Immature natural killer cell (primary cell): ENCODE results near the gene IMPG1. TPM values are rescaled to one million over a fixed set of nuclear protein-coding genes. Genes with fewer than 3 reads are reported as not detected.

Source experiments
- DNase-seq, 3 donors: peaks; one replicate each; pipeline ENCODE4 v3.0.0; 2022; ENCODE audit warnings: mixed read lengths in 1 of 3
- H3K27ac Mint-ChIP-seq, 6 donors: one replicate each; pipeline ENCODE4 v1.8.0; 2020; ENCODE audit warnings: mixed read lengths in 6 of 6, mild to moderate bottlenecking in 5 of 6, inconsistent platforms in 4 of 6, moderate library complexity in 3 of 6
- H3K27me3 Mint-ChIP-seq, 3 donors: one replicate each; pipeline ENCODE4 v1.8.0; 2020 to 2021; ENCODE audit warnings: low read depth in 3 of 3, mild to moderate bottlenecking in 3 of 3, mixed read lengths in 3 of 3, moderate library complexity in 3 of 3, inconsistent platforms in 1 of 3
- H3K36me3 Mint-ChIP-seq, 3 donors: one replicate each; pipeline ENCODE4 v1.8.0; 2020; ENCODE audit warnings: mixed read lengths in 3 of 3, inconsistent platforms in 2 of 3, mild to moderate bottlenecking in 2 of 3
- H3K4me1 Mint-ChIP-seq, 2 donors: one replicate each; pipeline ENCODE4 v1.8.0; 2020; ENCODE audit warnings: inconsistent platforms in 2 of 2, mild to moderate bottlenecking in 2 of 2, mixed read lengths in 2 of 2, moderate library complexity in 1 of 2
- H3K4me3 Mint-ChIP-seq, 5 donors: one replicate each; pipeline ENCODE4 v1.8.0; 2020; ENCODE audit warnings: mild to moderate bottlenecking in 5 of 5, mixed read lengths in 5 of 5, inconsistent platforms in 3 of 5, moderate library complexity in 3 of 5
- H3K9me3 Mint-ChIP-seq, 6 donors: one replicate each; pipeline ENCODE4 v1.8.0; 2020; ENCODE audit warnings: mild to moderate bottlenecking in 6 of 6, mixed read lengths in 6 of 6, inconsistent platforms in 4 of 6, moderate library complexity in 3 of 6
- polyA plus RNA-seq, 3 donors: library from polyadenylated mRNA; unstranded; fragments of 300-500 nt; fragmentation: Illumina TruSeq; gene quantifications; one replicate each; pipeline ENCODE4 v1.2.3, GENCODE V29; 2021

IMPG1 gene
- polyA plus RNA-seq, 3 donors from 2014 or later = not detected

GRCh38 chr6:75997696-75998095 is 74.8 kb downstream of the IMPG1 start:
- no peak overlapping the region for H3K4me3 Mint-ChIP-seq
- H3K36me3 Mint-ChIP-seq = no peaks in the 10 kb centered on the region
- DNase-seq = no peak
- peaks cover 0 to 11% (median 6%) of the 10 kb centered on the region in 6 donors for H3K9me3 Mint-ChIP-seq
- H3K4me1 Mint-ChIP-seq = no peaks in the 10 kb centered on the region
- no peak overlapping the region for H3K27ac Mint-ChIP-seq
- H3K27me3 Mint-ChIP-seq = peaks cover 0 to 5% (median 2%) of the 10 kb centered on the region in 3 donors

- Mint-ChIP-seq H3K36me3 (no peaks in the 10 kb centered on the region), H3K9me3 (peaks cover 2 to 20% (median 7%) of the 10 kb centered on the region in 6 donors), H3K4me3 (no peak overlapping the region), H3K27me3 (peaks cover 0 to 7% (median 2%) of the 10 kb centered on the region in 3 donors), H3K27ac (no peak overlapping the region), H3K4me1 (no peaks in the 10 kb centered on the region)
- DNase-seq = no peak
Observed at GRCh38 chr6:75993236-75994162, 79.0 kb downstream of the IMPG1 start.

- no peak for DNase-seq
- H3K9me3 Mint-ChIP-seq = peaks cover 5 to 20% (median 7%) of the 10 kb centered on the region in 6 donors
- no peaks in the 10 kb centered on the region for H3K36me3 Mint-ChIP-seq
- H3K27ac Mint-ChIP-seq = no peak overlapping the region
- H3K4me1 Mint-ChIP-seq = no peaks in the 10 kb centered on the region
- H3K4me3 Mint-ChIP-seq = no peak overlapping the region
- peaks cover 0 to 7% (median 2%) of the 10 kb centered on the region in 3 donors for H3K27me3 Mint-ChIP-seq
Observed at GRCh38 chr6:75991941-75992340, 80.5 kb downstream of the IMPG1 start.

- Mint-ChIP-seq H3K4me1 (no peaks in the 10 kb centered on the region), H3K36me3 (no peaks in the 10 kb centered on the region), H3K27me3 (peaks cover 0 to 2% (median 0%) of the 10 kb centered on the region in 3 donors), H3K4me3 (no peak overlapping the region), H3K27ac (no peak overlapping the region), H3K9me3 (peaks cover 0 to 18% (median 6%) of the 10 kb centered on the region in 6 donors)
- DNase-seq = no peak
Observed at GRCh38 chr6:75986935-75987334, 85.5 kb downstream of the IMPG1 start.

GRCh38 chr6:75975904-75976303 is 96.6 kb downstream of the IMPG1 start:
- Mint-ChIP-seq H3K27ac (no peak overlapping the region), H3K27me3 (no peaks in the 10 kb centered on the region), H3K36me3 (no peaks in the 10 kb centered on the region), H3K4me3 (no peak overlapping the region), H3K4me1 (no peaks in the 10 kb centered on the region), H3K9me3 (peaks cover 0 to 9% (median 0%) of the 10 kb centered on the region in 6 donors)
- DNase-seq = no peak

- Mint-ChIP-seq H3K27me3 (peaks cover 0 to 2% (median 0%) of the 10 kb centered on the region in 3 donors), H3K4me1 (no peaks in the 10 kb centered on the region), H3K36me3 (no peaks in the 10 kb centered on the region)
Observed at GRCh38 chr6:75970093-75970492, 102.4 kb downstream of the IMPG1 start.

GRCh38 chr6:75968143-75968542 is 104.3 kb downstream of the IMPG1 start:
- Mint-ChIP-seq H3K9me3 (peaks cover 0 to 8% (median 2%) of the 10 kb centered on the region in 6 donors), H3K36me3 (no peaks in the 10 kb centered on the region), H3K27me3 (peaks cover 0 to 2% (median 0%) of the 10 kb centered on the region in 3 donors), H3K27ac (no peak overlapping the region), H3K4me3 (no peak overlapping the region), H3K4me1 (no peaks in the 10 kb centered on the region)
- no peak for DNase-seq

More at GRCh38 chr6:75970093-75970492, 102.4 kb downstream of the IMPG1 start:
- no peak overlapping the region for H3K27ac Mint-ChIP-seq
- no peak for DNase-seq
- H3K4me3 Mint-ChIP-seq = no peak overlapping the region
- H3K9me3 Mint-ChIP-seq = peaks cover 0 to 9% (median 3%) of the 10 kb centered on the region in 6 donors

GRCh38 chr6:75963569-75963968 is 108.9 kb downstream of the IMPG1 start:
- no peaks in the 10 kb centered on the region for H3K36me3 Mint-ChIP-seq
- H3K9me3 Mint-ChIP-seq = peaks cover 0 to 10% (median 1%) of the 10 kb centered on the region in 6 donors
- no peak for DNase-seq
- H3K4me1 Mint-ChIP-seq = no peaks in the 10 kb centered on the region
- peaks cover 0 to 3% (median 2%) of the 10 kb centered on the region in 3 donors for H3K27me3 Mint-ChIP-seq
- H3K27ac Mint-ChIP-seq = no peak overlapping the region
- H3K4me3 Mint-ChIP-seq = no peak overlapping the region

- H3K9me3 Mint-ChIP-seq = peaks cover 0 to 4% (median 0%) of the 10 kb centered on the region in 6 donors
- peaks cover 3 to 5% (median 5%) of the 10 kb centered on the region in 3 donors for H3K27me3 Mint-ChIP-seq
- no peak overlapping the region for H3K27ac Mint-ChIP-seq
- H3K4me1 Mint-ChIP-seq = no peaks in the 10 kb centered on the region
- no peaks in the 10 kb centered on the region for H3K36me3 Mint-ChIP-seq
- DNase-seq = no peak
- no peak overlapping the region for H3K4me3 Mint-ChIP-seq
Observed at GRCh38 chr6:75952128-75952527, 120.3 kb downstream of the IMPG1 start.

- Mint-ChIP-seq H3K4me1 (no peaks in the 10 kb centered on the region), H3K36me3 (no peaks in the 10 kb centered on the region), H3K27me3 (peaks cover 0 to 2% (median 2%) of the 10 kb centered on the region in 3 donors), H3K9me3 (no peaks in the 10 kb centered on the region), H3K4me3 (no peak overlapping the region), H3K27ac (no peak overlapping the region)
- DNase-seq = no peak
Observed at GRCh38 chr6:75947935-75948334, 124.5 kb downstream of the IMPG1 start.

- Mint-ChIP-seq H3K27ac (no peak overlapping the region), H3K36me3 (no peaks in the 10 kb centered on the region), H3K4me3 (no peak overlapping the region), H3K27me3 (peaks cover 0 to 8% (median 3%) of the 10 kb centered on the region in 3 donors), H3K4me1 (no peaks in the 10 kb centered on the region), H3K9me3 (peaks cover 0 to 1% (median 0%) of the 10 kb centered on the region in 6 donors)
- DNase-seq = no peak
Observed at GRCh38 chr6:75946146-75946831, 126.2 kb downstream of the IMPG1 start.

GRCh38 chr6:75943381-75943780 is 129.1 kb downstream of the IMPG1 start:
- peaks cover 1 to 5% (median 2%) of the 10 kb centered on the region in 3 donors for H3K27me3 Mint-ChIP-seq
- H3K4me3 Mint-ChIP-seq = no peak overlapping the region
- no peaks in the 10 kb centered on the region for H3K36me3 Mint-ChIP-seq
- H3K27ac Mint-ChIP-seq = no peak overlapping the region
- peaks cover 0 to 7% (median 1%) of the 10 kb centered on the region in 6 donors for H3K9me3 Mint-ChIP-seq
- no peak for DNase-seq
- no peaks in the 10 kb centered on the region for H3K4me1 Mint-ChIP-seq

- Mint-ChIP-seq H3K4me3 (no peak overlapping the region), H3K27ac (no peak overlapping the region), H3K4me1 (no peaks in the 10 kb centered on the region), H3K27me3 (peaks cover 1 to 5% (median 2%) of the 10 kb centered on the region in 3 donors), H3K9me3 (peaks cover 0 to 7% (median 1%) of the 10 kb centered on the region in 6 donors), H3K36me3 (no peaks in the 10 kb centered on the region)
- no peak for DNase-seq
Observed at GRCh38 chr6:75941509-75941908, 131.0 kb downstream of the IMPG1 start.

- H3K27ac Mint-ChIP-seq = no peak overlapping the region
Observed at GRCh38 chr6:75940564-75940963, 131.9 kb downstream of the IMPG1 start.

More at GRCh38 chr6:75940564-75940963, 131.9 kb downstream of the IMPG1 start:
- Mint-ChIP-seq H3K36me3 (no peaks in the 10 kb centered on the region), H3K4me3 (no peak overlapping the region), H3K27me3 (peaks cover 1 to 7% (median 2%) of the 10 kb centered on the region in 3 donors), H3K9me3 (peaks cover 0 to 7% (median 2%) of the 10 kb centered on the region in 6 donors), H3K4me1 (no peaks in the 10 kb centered on the region)
- DNase-seq = no peak
